H1 (cell line): ENCODE results near the gene RNF5.

ENCODE experiments used
- CTCF ChIP-seq, 3 experiments: IDR thresholded peaks; 1 replicate in 2 of 3; 2 replicates in 1 of 3; pipeline versions ENCODE4 v1.5.1 to v1.6.1; 2011; ENCODE audit warnings: low read length in 3 of 3, mild to moderate bottlenecking in 3 of 3, inconsistent platforms in 2 of 3, low read depth in 1 of 3, moderate library complexity in 1 of 3; ENCODE audit not compliant: insufficient read depth in 1 of 3; ENCODE audit errors: control extremely low read depth in 1 of 3
- JUND ChIP-seq: IDR thresholded peaks from 2 replicates; pipeline ENCODE4 v1.6.1; 2011; ENCODE audit warnings: mild to moderate bottlenecking, improper control_type of control experiment, low read length
- MAX ChIP-seq: IDR thresholded peaks from 2 replicates; pipeline ENCODE4 v1.6.1; 2012; ENCODE audit warnings: inconsistent platforms
- POLR2AphosphoS5 ChIP-seq: IDR thresholded peaks from 2 replicates; pipeline ENCODE4 v1.6.1; 2011; ENCODE audit warnings: low read depth, low read length
- SP2 ChIP-seq: IDR thresholded peaks from 2 replicates; pipeline ENCODE4 v1.6.1; 2012; ENCODE audit warnings: mild to moderate bottlenecking, low read length, inconsistent platforms
- YY1 ChIP-seq: IDR thresholded peaks from 2 replicates; pipeline ENCODE4 v1.6.1; 2011; ENCODE audit warnings: low read depth, mild to moderate bottlenecking, low read length

- TF ChIP-seq POLR2AphosphoS5, result no peak
- TF ChIP-seq MAX, result no peak
- no peak for TF ChIP-seq CTCF (IDR thresholded peaks at IDR 0.05; ENCODE audit: control extremely low read depth in 1 of 3, insufficient read depth in 1 of 3, low read depth in 1 of 3, low read length in 3 of 3)
- TF ChIP-seq JUND, result no peak
- no peak for TF ChIP-seq YY1
- no peak for TF ChIP-seq SP2
Observed at GRCh38 chr6:32191696-32192607, 13.7 kb downstream of the RNF5 start.
